HG02885 (cell line): ENCODE results near the gene RAB11FIP4.

Experiments used
- ATAC-seq: cut with Tn5 transposase; IDR thresholded peaks from one replicate; pipeline ENCODE4 v1.9.1; 2021; ENCODE audit warnings: mild to moderate bottlenecking; ENCODE audit not compliant: unreplicated experiment, poor library complexity

RAB11FIP4 gene

DNA sequence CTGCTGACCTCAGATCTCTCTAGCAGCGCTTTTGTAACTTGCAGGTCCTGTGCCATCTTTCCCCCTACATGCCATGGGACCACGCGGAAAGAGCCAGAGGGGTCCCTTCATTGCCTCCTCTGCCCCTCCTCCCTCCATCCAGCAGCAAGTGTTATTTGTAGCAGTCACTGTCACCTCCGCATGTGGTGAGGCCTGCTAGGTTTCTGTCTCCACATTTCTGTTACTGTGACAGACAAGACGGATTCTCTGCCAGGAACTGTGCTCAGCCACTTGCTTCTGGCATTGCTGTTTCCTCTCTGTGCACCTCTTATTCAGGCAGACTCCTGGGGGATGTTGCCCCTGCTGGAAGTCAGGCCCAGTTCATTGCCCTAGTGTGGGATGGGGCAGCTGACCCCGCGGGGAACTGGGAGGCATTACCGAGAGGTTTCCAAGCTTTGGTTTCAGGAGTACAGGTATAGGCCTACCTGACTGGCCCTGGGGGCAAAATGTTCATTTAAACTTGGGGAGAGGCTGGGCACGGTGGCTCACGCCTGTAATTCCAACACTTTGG lies 61.2 kb downstream of the RAB11FIP4 start:
- no peak for ATAC-seq

DNA sequence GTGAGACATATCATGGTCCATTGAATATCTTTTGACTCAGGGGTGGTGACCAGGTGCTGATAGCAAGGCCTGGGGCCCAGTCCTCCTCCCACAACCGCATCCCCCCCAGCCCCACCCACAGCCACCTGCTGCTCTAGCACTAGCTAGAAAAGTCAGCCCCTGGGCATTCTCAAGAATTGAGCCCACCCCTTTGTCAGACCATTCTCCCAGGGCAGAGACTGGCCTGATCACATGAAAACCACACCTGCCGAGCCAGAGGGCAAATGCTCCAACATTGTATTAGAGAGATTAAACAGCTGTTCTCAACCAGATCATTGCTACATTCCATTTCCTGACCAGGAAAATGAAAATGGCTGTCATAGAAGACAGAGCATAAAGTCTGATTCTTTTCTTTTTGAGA lies 62.4 kb downstream of the RAB11FIP4 start:
- ATAC-seq, result no peak

DNA sequence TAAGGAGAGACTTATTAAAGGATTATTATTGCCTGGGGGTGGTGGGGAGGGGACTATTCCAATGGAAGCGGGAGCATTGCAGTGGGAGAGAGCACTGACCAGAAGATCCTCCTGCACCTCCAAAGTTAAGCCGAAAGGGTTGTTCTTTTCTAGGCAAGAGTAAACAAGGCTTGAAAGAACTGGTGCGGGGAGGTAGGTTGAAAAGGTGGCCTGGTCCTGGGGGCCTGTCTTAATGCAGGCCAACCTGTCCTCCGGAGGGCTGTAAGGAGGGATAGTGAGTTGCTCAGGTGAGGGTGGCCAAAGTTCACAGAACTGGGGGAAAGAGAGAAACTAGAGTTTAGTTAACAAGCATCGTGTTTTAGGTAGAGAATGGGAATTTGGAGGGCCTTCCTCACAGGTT lies 65.3 kb downstream of the RAB11FIP4 start:
- ATAC-seq, result no peak

DNA sequence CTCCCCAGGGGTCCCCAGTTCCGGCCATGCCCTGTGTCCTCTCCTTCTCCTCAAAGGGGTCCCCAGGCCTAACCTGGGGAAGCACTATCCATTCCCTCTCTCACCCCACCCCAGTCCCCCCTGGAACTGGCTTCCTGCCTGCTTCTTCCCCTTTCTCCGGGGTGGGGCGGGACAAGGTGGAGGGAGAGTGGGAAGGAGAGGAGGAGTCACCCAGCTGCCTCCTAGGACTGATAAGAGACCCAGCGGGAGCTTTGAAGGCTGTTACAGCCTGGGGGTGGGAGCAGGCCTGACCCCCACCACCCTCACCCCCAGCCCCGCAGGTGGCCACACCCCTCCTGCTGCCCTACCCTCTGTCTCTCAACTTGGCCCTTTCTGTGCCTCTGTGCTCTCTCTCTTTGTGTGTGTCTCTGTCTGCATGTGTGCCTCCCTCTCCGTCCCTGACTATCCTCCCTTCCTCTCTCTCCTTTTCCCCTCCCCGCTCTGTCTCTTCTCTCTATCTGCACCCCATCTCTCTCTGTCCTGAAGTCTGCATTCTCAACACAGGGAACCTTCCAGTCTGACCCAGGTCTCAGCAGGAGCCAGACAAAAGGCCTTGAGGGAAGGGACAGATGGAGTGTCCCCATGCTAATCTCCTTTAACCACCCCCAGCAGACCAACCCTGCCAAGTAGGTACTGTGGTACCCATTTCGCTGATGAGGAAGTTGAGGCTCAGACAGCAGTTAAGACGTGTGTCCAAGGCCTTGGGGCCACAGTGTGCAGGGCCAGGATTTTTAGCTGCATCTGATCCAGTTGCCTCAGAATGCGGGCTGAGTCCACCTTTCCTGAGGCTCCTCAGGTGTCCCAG lies 66.1 kb downstream of the RAB11FIP4 start:
- ATAC-seq, result no peak

DNA sequence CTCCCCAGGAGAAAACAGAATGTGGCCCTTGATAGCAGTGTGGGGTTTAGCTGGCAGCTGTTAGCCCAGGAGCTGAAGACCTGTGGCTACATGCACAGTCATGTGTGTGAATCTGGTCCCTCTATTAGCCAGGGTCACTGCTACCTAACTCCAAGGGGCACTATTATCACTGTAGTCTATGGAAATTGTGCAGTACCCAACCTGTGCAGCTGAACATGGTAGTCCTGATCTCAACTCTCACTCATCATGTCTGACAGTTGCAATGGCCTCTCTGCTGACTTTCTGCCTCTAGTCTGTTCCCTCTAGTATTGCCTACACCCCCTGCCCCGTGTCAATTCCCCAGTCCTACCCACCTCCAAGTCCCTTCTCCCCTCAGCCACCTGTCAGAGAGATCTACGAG lies 67.4 kb downstream of the RAB11FIP4 start:
- no peak for ATAC-seq

DNA sequence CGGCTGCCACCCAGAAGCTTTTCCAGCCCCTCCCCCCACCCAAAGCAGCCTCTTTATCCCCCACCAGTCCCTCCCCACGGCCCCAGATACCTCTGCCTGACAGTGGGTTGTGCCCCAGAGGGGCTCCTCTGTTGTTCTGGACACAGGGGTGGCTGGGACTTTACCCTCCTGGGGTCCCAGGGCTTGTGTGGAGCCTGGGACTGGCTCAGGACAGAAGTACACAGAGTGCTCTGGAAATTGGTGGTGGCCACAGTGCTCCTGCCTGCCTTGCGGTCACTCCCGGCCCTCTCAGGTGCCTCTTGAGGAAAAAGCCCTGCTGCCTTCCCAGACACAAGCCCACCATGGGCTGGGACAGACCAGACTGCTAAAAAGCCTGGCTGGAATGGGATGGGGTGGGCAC lies 68.2 kb downstream of the RAB11FIP4 start:
- ATAC-seq, result no peak

DNA sequence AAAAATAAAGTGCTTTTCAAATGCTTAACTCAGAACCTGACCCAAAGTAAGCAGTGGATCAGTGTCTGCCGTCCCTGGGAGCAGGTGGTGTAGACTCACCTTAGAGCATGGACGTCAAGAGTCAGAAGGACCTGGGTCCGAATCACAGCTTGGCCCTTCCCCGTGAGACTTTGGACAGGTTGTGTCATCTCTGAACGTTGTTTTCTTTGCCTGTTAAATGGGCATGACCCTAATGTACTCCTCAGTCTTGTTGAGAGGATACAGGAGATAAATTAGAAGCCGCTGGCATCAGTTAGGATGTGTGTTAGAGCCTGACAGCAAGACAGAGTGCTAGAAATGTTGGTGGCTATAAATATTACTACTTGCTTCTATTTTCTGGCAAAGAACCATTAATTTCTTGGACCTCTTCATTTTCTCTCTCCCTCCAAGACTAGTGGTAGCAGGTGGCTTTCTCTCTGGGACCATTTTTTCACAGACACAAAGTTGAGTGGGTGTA lies 68.8 kb downstream of the RAB11FIP4 start:
- no peak for ATAC-seq

DNA sequence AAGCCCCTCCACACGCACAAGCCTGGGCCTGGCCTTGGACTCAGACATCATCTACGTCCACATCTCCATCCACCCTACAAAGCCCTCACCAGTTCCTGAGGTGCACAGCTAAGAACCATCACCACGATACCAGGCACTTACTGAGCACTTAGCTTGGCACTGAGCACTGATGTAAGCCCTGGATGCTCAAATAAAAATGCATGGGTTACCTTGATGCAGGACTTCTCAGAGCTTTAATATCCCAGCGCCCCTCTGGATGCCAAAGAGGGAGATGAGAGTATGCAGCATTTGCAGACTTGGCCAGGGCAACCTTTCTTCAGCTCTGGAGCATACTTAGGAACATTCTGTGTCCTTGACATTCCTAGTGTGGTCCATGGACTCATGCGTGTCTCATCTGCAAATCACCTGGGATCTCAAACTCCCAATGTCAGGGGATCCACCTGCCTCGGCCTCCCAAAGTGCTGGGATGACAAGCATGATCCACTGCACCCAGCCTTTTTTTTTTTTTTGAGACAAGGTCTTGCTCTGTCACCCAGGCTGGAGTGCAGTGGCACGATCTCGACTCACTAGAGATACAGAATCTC lies 69.8 kb downstream of the RAB11FIP4 start:
- ATAC-seq, result no peak

DNA sequence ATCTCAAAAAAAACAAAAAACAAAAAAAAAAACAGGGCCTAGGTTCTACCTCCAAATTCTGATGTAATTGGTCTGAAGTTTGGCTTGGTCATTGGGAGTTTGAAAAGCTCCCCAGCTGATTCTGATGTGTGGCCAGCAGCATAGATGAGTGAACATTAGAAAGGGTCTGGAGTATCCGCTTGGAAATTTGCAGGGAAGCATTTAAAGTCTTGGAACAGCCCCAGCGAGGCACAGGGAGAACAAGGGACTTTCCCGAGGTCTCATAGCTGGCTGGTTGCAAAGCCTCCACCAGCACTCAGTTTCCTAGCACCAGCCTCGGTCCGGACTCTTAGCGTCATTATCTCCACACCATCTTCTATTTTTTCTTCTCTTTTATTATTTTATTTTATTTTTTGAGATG lies 70.8 kb downstream of the RAB11FIP4 start:
- no peak for ATAC-seq

DNA sequence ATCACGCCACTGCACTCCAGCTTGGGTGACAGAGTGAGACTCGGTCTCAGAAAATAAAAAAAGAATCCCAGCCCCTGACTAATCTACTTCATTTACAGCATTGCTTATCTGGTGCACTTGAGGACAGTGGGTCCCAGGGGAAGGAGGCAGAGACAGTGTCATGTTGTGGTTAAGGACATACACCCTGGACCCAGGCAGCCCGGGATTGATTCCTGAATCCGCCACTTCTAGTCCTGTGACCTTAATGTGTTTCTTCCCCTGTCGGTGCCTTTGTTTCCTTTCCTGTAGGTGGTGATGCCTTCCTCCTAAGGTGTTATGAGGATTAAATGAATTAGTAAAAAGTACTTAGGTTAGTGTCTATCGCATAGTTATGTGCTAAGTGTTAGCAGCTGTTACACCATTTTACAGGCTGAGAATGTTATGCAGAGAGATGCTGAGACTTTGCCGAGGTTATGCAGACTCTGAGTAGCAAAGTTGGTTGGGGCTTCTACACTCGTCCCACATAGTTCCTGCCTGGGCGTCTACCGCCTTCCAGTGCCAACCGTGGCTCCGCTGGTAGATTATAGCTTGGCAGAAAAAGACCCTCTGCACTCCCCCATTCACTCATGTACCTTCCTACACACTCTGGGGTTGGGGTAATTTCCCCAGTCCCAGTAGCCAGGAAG lies 74.8 kb downstream of the RAB11FIP4 start:
- ATAC-seq, result no peak

DNA sequence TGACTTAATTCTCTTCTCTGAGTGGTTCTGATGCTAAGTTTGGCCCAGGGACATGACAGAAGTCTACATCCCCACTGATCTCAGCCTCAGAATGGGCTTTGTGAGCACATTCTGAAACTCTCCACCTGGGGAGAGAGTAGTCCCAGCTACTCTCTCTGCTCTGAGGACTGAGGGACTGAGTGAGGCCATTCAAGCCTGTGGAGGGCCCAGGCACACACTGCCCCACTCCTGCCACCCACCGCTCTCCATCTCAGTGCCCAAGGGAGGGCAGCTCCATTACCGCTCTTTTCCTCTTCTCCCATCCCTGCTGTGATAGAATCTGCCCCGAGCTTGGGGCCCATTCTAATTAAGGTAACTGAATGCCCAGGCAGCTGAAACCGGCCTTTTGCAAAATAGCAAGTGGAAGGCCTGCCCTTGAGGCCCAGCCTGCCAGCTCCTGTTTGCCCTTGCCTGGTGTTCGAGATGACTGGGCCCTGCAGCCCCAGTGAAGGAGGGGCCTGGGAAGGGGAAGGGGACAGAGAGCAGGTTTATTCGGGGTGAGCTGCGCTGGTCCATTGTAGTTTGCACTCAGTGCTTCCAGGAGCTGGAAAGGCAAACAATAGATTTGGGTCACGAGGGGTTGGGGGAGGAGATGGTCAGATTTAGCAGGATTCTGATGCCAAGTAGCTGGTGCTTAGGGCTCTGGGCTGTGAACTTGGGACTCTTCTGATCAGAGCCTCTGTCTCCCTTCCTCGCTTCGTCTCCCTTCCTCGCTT lies 76.2 kb downstream of the RAB11FIP4 start:
- no peak for ATAC-seq

DNA sequence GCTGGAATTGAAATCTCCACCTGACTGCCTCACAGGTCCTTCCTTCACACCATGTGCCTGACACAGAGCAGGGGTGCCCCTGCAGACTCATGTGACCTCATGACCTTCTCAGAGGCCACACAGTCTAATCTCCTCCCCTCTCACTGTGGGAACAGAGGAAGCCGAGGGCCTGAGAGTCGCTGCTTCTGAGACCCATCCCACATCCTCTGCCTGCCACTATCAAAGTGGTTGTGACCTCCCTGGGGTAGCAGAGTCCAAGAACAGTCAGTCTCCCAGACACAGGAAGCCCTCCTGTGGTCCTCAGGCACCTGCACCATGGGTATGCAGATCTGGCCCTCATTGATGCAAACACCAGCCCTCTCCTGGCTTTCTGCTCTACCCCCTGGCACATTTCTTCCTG lies 78.5 kb downstream of the RAB11FIP4 start:
- ATAC-seq, result no peak

DNA sequence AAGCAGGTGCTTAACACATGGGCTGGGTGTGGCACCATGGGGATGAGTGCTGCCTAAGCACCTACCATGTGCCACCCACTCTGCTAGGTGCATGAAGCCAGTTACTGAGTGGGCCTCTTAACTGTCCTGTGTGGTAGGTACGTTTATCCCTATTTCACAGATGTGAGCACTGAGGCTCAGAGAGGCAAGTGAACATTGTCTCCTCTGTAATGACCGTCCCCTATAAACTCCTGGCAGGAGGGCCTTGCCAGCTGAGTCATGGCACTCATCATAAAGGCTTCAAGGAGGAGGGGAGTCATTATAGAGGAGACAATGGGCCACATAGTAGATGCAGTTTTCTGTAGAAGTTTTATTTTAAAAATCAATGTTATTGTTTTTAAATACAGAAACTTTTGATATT lies 79.1 kb downstream of the RAB11FIP4 start:
- no peak for ATAC-seq

DNA sequence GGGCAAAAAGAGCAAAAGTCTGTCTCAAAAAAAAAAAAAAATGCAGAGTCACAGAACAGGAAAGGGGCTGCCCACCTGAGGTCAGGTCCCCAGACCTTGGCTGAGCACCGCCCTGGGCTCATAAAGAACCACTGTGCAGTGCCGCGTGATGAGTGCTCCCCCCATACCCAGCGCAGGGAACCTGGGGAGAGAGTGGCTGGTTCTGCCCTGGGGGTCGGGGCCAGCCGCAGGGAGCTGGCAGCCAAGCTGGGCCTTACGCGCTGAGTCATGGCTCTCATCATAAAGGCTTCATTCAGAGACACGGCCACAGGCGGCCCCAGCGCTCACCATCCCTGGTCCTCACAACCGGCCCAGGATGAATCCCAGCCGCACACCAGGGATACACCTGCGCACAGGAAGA lies 80.7 kb downstream of the RAB11FIP4 start:
- no peak for ATAC-seq

DNA sequence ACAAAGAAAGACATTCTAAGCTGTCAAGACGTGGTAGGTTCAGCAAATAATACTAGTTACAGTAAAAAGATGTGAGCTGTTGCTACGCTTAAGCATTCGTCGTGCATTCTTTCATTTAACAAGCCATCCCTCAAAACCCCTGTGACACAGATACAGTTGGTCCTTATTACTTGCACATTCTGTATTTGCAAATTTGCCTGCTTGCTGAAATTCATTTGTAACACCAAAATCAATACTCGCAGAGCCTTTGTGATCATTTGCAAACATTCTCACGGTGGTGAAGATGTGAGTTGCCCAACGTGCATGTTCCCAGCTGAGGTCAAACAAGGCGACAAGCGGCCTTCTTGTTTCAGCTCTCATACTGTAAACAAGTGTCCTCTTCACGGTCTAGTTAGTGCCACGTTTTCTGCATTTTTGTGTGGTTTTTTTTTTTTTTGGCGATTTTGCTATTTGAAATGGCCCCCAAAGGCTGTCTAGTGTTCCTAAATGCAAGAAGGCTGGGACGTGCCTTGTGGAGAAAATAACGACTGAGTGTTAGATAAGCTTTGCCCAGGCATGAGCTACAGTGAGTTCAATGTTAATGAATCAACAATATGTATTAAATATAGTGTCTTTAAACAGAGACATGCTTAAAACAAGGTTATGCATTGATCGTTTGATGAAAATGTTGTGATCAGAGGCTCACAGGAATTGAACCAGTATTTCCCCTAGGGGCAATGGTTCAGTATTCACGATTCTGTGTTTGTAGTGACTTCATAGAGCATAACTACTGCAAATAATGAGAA lies 84.1 kb downstream of the RAB11FIP4 start:
- no peak for ATAC-seq

DNA sequence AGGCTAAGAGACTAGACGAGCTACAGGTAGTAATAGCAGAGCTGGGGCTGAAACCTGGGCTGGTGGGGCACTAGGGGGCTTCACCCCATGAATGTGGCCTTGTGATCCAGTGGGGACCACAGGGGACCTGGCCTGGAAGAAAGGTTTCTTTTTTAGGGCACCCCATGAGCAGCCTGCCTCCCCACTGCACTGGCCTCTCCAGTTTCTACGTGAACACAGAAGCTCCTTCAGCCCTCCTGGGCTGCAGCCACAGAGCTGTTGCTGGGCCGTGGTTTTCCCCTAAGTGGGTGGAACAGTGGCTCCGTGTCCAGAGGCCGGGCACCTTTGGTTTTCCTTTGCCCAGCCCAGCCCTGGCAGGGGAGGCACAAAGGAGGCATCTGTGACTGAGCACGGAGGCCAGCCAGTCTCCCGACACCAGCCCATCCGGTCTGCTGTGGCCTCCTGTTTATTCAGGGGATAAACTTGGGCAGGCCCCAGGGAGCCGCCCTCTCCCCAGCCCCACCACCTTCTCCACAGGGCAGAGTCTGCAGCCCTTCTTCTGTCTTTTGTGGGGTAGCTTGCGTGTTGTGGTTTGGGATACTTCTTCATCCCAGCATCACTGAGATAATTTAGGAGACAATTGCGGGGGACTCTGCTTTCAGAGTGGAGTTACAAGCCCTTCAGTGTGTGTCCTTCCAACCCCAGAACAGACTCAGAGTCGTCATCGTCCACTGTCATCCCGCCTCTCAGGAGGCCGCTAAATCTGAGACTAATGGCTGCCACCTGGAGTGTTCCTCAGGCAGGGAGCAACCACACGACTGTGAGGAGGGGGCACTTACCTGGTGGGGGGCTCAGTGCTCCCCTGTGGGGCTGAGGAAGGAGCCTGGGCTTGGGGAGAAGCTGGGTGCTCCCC lies 85.3 kb downstream of the RAB11FIP4 start:
- ATAC-seq, result no peak

DNA sequence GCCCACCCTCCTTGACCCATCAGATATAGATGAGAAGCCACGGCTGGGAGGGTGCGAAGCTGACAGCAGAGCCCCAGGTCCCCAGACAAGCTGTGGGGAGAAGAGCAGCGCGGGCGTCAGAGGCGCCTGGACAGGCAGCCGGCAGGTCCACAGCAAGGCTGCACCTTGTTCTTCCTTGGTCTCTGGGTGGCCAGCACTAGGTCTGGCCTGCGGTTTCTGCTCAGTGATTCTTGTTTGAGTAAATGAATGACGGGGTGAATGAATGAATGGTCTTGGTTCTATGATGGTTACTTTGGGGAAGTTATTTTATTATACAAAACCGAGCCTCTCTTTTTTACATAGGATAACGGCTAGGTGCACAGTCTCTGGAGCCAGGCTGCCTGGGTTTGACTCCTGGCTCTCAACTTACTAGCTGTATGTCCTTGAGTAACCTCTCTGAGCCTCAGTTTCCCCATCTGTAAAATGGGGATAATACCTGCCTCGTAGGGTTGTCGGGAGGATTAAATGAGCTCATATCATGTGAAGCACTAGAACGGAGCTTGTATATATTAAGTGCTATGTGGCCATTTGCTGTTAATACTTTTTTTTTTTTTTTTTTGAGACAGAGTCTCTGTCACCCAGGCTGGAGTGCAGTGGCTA lies 86.1 kb downstream of the RAB11FIP4 start:
- ATAC-seq, result no peak

DNA sequence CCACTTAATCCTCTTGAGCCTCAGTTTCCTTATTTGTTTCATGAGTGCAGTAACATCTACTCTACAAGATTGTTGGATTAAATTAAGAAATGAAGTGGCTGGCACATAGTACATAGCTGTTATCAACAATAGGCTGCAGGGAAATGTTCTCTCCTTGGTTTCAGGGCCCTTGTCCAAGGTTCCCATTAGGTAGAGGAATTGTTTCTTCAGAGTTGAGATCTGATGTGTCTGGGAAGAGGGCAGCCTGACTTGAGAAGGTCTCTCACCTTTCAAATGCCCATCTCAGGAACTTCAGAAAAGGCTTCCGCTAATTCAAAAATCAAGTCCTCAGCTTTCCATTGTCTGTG lies 87.6 kb downstream of the RAB11FIP4 start:
- ATAC-seq, result no peak
